B cell (primary cell): ENCODE measurements around the gene TET3.

ENCODE experiments used
- CTCF ChIP-seq: fragments of 200-600 bp; IDR thresholded peaks from one replicate; pipeline ENCODE4 v1.8.0; 2022; ENCODE audit warnings: antibody characterized with exemption, mild to moderate bottlenecking
- EZH2 ChIP-seq: IDR thresholded peaks from 2 replicates; pipeline ENCODE4 v1.6.1; 2012; ENCODE audit warnings: borderline replicate concordance, low read depth, mild to moderate bottlenecking, moderate library complexity, low read length; ENCODE audit not compliant: insufficient read depth, poor library complexity, severe bottlenecking

DNA sequence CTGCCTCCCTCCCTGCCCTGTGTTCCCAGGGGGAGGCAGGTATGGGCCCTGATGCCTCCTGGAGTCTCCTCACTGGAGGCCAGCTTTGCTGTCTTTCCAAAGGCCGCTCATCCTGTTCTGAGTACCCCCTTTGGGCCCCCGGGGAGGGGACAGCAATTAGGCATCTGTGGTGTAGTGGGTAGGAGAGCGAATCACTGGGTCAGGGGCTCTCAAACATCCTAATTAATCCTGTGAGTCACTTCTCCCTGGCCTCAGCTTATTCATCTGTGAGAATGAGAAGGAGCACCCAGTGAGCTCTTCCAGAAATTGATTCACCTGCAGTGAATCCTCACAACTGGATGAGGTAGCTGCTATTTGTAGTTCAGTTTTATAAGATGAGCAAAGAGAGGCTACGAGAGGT lies 16.4 kb downstream of the TET3 start:
- TF ChIP-seq CTCF (no peak), EZH2 (no peak)
